NCI-H1930 (cell line): Measurements from ENCODE around the gene TERT.
"Not testable (repeated sequence)": the region's sequence is repeated elsewhere in the genome, so short reads cannot be mapped to it uniquely, and the experiment has no call there.

Source experiments
- DNase-seq, 2 experiments: peaks; one replicate each; lab custom pipeline; 2025; lab: John Stamatoyannopoulos, UW

The TERT gene

DNA sequence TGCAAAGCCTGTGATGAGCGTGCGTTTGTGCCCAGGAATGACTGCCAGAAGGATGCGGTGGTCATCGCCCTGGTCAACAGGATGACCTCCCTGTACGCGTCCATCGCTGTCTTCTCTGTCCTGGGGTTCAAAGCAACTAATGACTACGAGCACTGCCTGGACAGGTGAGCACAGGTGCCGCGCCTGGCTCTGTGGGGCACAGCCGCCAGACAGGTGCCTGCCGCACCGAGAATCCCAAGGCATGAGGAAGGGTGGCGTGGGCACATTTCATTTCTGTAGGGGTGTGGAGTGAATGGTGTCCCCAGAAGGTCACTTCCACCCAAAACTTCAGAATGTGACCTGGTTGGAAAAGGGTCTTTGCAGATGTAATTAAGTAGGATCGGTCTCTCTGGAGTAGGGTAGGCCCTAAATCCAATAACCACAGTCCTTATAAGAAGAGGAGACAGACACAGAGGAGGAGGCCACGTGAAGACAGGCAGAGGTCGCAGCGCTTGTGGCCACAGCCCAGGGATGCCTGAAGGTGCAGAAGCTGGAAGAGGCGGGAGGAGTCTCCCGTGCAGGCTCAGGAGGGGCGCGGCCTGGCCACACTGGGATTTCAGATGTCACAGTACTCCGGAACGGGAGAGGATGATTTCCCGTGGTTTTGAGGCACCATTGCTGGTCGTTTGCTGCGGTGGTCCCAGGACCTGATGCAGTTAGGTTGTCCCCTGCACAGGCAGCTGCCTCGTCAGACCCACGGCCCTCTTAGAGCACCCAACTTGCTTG lies 54.2 kb downstream of the TERT start:
- DNase-seq = no peak

GRCh38 chr5:1239505-1240251 lies 55.2 kb downstream of the TERT start:
- DNase-seq = no peak

DNA sequence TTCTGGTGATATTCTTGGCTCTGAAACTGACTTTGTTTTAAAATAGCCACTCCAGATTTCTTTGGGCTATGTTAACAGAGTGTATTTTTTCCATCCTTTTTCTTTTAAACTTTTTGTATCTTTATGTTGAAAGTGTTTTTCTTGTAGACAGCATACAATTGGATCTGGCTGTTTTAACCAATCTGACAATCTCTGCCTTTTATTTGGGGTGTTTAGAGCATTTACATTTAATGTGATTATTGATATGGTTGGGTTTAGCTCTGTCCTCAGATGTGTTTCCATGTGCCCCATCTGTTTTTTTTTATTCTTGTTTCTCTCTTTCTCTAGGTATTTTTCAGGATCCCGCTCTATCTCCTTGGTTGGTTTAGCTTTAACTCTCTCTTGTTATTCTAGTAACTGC lies 59.0 kb downstream of the TERT start:
- DNase-seq = no peak

DNA sequence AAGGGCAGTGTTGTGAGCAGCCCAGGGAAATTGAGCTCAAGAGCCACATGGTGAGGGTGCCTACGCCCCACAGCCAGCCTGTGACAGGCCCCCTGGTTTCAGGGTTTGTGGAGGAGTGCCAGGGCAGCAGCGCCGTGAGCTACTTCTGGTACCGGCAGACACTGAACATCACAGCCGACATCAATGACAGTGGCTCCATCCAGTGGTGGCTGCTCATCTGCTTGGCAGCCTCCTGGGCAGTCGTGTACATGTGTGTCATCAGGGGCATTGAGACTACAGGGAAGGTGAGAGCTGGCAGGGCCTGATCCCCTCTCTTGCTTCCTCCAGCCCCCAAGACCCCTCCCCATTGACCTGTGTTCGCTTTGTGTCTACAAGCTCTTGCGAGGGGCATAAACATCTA lies 59.5 kb downstream of the TERT start:
- DNase-seq = no peak

DNA sequence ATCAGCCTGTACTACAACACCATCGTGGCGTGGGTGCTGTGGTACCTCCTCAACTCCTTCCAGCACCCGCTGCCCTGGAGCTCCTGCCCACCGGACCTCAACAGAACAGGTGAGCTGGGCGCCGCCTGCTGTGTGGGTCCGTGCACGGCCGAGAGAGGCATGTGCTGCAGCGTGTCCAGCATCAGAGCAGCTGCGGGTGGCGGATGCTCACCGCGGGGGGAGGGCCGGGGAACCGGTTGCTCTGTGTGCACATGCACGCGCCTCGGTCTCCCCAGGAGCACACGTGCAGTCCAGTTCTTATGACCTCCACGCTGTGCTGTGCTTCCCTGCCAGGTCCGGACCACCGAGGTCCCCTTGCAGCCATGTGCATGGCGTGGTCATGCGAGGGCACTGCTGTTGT lies 62.1 kb downstream of the TERT start:
- no peak for DNase-seq

GRCh38 chr5:1231354-1231905 lies 63.4 kb downstream of the TERT start:
- DNase-seq = no peak

DNA sequence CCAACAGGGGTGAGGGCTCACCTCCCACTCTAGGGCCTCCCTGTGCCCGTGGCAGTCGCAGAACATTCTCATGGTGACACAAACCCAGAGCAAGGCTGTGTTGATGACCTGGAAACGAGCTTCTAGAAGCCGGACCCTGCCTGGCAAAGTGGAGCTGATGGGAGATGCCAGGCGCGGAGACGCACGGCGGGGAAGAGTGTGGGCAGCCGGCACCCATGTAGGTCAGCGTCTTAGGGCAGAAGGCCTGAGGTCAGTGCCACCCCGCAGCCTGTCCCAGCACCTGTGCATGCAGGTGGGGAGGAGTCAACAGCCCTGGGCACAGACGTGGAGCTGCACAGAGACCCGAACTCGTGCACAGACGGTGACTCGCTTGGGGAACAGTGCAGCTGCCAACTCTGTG lies 64.3 kb downstream of the TERT start:
- DNase-seq = no peak

- no peak for DNase-seq
Observed at GRCh38 chr5:1229822-1230221, 65.0 kb downstream of the TERT start.

DNA sequence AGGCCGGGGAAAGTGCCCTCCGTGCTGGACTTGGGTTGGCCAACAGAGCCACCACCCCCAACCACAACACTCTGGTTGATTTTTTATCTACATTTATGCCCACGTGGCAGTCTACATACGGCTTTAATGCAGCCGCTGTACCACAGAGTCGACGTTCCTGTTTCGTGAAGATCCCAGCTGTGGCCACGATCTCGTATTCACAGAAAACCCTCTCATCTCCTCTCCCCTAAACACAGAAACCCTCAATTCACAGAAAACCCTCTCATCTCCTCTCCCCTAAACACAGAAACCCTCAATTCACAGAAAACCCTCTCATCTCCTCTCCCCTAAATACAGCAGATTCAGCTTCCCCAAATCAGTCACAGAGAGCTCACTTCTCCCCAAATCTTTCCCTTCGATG lies 65.8 kb downstream of the TERT start:
- DNase-seq = not testable (repeated sequence)

DNA sequence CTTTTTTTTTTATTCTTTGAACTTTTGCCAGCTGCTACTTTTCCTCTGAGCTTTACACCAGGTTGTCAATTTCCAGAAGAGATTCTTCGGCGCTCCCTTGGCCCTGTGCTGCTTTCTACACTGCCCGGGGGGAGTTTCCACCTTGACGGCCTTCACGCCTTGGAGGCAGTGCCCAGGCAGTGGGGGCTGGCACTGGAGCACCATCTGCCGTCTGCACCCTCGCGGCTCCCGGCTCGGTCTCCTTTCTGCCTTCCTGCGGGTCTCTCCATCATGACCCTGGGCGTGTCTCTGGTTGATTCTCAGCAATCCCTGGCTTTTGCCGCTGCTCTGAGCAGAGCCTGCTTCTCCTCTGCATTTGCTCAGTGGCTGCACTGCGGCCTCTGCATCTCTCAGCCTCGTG lies 66.7 kb downstream of the TERT start:
- no peak for DNase-seq

- no peak for DNase-seq
Observed at GRCh38 chr5:1227667-1228066, 67.2 kb downstream of the TERT start.

DNA sequence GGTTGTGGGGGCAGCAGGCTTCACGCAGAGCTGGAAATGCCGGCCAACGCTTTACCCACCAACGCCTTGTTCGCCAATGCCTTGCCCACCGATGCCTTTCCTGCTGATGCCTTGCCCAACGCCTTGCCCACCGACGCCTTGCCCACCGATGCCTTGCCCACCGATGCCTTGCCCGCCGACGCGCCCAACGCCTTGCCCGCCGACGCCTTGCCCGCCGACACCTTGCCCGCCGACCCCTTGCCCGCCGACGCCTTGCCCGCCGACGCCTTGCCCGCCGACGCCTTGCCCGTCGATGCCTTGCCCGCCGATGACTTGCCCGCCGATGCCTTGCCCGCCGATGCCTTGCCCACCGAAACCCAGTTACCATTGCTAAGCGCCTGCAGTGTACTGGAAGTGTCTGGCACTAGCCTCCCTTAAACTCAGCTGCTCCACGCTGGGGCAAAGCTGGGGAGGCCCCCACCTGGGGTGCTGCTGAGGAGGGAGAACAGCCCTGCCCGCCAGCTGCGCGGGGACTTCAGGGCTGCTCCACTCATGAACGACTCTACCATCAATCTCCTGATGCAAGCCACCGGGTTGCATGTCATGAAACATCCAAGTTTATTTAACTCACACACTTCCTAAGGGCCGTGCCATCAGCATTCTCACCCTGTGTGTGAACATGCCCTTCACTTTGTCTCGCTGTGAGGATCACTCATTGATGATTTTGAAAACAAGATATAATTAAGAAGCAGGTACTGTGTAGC lies 67.9 kb downstream of the TERT start:
- DNase-seq = no peak

DNA sequence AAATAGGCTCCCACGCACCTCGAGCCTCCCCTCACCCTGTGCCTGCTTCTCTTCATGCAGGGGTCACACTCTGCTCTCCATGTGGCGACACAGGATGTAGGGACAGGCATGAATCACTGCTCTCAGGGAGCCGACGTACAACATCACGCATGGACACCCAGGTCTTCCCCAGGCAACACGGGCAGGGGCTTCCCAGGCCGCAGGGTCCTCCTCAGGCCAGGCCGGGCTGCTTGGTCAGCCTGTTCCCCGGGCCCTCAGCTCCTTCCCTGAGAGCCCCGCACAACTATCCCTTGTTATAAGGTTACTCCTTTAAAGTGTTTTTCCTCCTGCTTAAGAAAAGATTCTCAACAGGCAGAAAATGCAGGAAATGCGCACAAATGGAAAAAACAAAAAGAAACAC lies 68.6 kb downstream of the TERT start:
- no peak for DNase-seq

DNA sequence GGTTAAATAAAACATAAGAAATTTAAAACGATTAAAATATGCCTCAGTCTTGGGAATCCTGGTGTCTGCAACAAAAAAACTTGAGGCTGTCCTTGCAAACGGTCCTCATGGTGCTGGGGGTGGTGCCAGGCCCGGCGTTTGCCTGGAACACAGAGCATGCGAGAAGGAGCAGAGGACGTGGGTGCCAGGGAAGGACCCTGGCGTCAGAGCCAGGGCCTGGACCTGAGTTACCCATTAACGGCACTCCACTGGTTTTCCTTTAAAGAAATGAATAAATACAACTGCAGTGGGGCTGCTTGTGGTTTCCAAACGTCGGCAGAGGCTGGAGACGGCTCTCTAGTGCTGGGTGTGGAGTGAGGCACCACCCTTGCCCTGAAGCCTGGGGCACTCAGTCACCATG lies 69.8 kb downstream of the TERT start, which contains the start of gene SLC6A18:
TSS of gene SLC6A18 (plus strand) at position 301 of the 400 bp plus-strand sequence. CDS start at position 398, 97 bp downstream.
- no peak for DNase-seq

DNA sequence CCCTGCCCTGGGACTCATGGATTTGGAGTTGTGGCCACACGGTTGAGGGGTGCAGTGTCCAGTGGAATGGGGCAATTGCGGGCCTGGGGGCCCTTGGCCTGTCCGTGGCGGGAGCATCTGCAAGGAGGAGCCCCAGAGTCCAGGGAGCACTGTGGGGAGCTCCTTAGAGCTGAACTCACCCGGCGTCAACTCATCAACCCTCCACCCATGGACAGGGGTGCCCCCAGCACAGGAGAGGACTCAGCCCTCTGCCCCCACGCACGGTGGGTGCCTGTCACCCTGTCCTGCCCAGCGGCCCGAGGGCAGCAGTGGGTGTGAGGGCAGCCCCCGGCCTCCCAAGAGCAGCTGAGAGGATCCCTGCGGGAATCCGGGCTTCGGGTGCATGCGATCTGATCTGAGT lies 70.2 kb downstream of the TERT start:
- DNase-seq = no peak

DNA sequence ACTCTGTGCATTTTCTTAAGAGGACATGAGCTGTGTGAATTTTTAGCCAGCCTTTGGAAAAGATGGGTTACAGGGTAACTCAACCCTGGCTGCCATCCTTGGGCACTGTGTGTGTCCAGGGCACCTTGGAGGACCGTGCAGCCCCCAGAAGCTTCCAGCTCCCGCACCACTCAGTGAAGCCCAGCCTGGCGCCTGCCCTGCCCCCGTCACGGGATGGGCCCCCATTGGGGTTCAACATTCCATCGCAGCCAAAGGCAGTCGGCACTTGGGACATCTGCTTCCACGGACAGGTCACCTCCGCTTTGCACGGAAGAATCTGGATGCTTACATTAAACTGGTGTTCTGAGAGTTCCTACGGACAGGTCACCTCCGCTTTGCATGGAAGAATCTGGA lies 71.6 kb downstream of the TERT start:
- no peak for DNase-seq

GRCh38 chr5:1222621-1223277 lies 72.1 kb downstream of the TERT start:
- DNase-seq = no peak

DNA sequence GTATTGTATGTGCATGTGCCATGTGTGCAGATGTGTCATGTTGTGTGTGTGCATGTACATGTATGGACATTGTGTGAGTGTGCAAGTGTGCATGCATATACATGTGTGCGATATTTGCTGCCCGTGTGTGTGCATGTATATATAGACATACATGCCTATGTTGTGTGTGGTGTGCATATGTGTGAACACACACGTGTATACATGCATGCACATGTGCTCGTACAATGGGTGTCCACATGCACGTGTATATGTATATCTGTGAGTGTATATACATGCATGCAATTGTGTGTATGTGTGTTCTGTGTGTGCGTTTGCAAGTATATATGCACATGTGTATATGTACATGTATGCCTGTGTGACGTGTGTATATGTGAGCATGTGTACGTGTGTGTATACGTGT lies 72.7 kb downstream of the TERT start:
- DNase-seq = no peak

GRCh38 chr5:1221721-1222120 lies 73.1 kb downstream of the TERT start:
- no peak for DNase-seq

GRCh38 chr5:1220831-1221230 lies 74.0 kb downstream of the TERT start:
- no peak for DNase-seq

- no peak for DNase-seq
Observed at GRCh38 chr5:1220351-1220750, 74.5 kb downstream of the TERT start.

DNA sequence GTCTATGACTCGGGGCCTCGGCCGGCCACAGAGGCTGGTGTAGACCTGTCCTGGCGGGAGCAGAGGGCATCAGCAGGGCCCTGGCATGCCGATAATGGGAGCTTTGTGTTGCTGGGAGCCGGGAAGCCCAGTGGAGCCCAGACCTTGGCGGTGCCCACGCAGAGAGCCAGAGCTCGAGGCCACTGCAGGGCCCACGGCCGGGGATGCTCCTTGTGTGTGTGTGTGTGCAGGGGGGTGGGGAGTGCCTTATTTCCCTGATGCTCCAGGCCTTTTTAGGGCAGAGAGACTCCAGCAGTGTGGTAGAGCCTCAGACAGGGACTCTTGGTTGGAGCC lies 75.1 kb downstream of the TERT start:
- no peak for DNase-seq
